Activated CD8-positive, alpha-beta memory T cell treated with anti-CD3 and anti-CD28 coated beads, Interleukin-2, amount 50 U/mL, for 24 hours (primary cell): ENCODE data around the gene KCNIP3.
"Not testable (repeated sequence)": the region's sequence is repeated elsewhere in the genome, so short reads cannot be mapped to it uniquely, and the experiment has no call there.

Experiments
- DNase-seq: peaks from one replicate; pipeline ENCODE4 v3.0.0-alpha.2; 2020; ENCODE audit errors: extremely low read depth

The KCNIP3 gene

GRCh38 chr2:95359501-95359930, 62.4 kb downstream of the KCNIP3 start:
- no peak for DNase-seq

- no peak for DNase-seq
These were observed 64.3 kb downstream of the KCNIP3 start for GRCh38 chr2:95361216-95361980.

DNA sequence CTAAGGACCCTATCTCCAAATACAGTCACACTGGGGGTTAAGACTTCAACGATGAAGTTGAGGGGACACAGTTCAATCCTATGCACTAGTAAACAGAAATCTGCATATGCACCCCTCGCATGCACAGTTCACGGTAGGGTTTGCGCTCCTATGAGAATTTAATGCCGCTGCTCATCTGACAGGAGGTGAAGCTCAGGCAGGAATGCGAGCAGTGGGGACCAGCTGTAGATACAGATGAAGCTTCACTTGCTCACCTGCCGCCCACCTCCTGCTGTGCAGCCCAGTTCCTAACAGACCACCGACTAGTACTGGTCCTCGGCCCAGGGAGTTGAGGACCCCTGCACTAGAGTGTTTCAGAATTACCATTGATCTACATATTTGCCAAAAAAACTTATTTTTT, 65.3 kb downstream of the KCNIP3 start:
- DNase-seq: no peak

DNA sequence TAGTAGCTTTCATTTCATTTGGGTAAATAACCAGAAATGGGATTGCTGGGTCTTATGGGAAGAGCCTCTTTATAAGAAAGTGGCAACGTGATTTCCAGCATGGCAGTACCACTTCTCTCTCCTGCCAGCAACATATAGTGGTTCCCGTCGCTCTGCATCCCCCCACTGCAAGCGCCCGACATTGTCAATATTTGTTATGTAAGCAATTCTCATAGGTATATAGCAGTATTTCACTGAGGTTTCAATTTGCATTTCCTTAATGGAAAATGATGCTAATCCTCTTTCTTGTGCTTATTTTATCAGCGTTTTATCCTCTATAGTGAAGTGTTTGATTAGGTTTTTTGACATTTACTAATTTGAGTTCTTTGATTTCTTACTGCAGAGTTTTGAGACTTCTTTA, 69.4 kb downstream of the KCNIP3 start:
- no peak for DNase-seq

- no peak for DNase-seq
These were observed 75.2 kb downstream of the KCNIP3 start for GRCh38 chr2:95372216-95372829.

DNA sequence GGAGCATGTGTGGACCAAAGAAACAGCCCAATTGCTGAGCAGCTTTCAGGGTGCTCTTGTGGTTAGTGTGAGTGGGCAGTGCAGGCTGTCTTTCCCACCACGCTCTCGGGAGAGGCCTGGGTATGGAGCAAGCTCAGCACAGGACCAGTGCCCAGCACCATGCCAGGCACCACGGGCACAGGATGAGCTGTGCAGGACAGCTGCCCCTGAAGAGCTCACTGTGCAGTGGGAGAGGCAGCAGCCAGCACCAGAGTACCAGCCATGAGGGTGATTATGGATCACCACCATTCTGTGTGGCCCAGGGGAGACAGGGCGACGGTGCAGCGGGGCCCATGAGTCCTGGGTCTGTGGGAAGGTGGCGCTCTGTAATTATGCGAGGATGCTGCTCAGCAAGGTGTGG, 75.7 kb downstream of the KCNIP3 start:
- no peak for DNase-seq

DNA sequence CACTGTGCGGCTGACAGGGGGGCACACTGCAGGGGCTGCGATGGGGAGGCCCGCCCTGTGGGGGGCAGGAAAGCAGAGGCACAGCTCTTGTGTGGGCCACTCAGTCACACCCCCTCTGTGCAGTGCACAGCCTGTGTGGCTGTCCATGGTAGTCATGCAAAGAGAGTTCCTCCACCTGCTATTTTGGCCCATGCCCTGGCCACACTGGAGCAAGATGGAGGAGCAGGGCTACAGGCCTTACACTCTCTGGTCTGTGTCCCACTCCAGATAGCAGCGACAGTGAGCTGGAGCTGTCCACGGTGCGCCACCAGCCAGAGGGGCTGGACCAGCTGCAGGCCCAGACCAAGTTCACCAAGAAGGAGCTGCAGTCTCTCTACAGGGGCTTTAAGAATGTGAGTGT, 76.9 kb downstream of the KCNIP3 start:
- DNase-seq: no peak

- DNase-seq: no peak
These were observed 77.3 kb downstream of the KCNIP3 start for GRCh38 chr2:95374451-95374920.

GRCh38 chr2:95374921-95375471, 77.8 kb downstream of the KCNIP3 start:
- DNase-seq: no peak

DNA sequence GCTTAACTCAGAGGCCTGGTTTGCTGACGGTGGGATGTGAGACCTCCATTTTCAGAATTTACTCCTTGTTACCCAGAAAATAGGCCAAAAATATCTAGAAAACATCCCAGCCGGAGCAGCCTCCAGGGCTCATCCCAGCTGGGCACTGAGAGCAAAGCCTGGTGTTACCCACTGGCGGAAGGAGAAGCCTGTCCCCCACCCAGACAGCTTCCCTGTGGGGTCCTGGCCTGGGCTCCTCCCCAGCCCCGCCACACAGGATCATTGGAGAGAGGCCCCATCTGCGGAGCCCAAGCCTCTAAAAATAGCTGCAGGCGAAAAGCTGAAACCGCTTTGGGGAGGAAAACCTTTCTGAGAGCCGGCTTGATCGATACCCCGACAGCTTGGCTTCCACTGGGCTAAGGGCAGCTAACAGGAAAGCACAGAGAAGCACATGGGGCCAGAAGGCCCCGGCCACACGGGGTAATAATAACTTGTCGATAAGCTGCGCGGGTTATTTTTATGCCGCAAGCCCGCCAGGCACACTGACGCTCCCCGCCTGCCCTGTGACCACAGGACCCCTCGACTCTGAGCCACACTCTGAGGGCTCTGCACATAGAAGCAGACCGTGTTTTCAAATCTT, 78.5 kb downstream of the KCNIP3 start:
- DNase-seq: no peak

- no peak for DNase-seq
These were observed 79.4 kb downstream of the KCNIP3 start for GRCh38 chr2:95376311-95377215.

DNA sequence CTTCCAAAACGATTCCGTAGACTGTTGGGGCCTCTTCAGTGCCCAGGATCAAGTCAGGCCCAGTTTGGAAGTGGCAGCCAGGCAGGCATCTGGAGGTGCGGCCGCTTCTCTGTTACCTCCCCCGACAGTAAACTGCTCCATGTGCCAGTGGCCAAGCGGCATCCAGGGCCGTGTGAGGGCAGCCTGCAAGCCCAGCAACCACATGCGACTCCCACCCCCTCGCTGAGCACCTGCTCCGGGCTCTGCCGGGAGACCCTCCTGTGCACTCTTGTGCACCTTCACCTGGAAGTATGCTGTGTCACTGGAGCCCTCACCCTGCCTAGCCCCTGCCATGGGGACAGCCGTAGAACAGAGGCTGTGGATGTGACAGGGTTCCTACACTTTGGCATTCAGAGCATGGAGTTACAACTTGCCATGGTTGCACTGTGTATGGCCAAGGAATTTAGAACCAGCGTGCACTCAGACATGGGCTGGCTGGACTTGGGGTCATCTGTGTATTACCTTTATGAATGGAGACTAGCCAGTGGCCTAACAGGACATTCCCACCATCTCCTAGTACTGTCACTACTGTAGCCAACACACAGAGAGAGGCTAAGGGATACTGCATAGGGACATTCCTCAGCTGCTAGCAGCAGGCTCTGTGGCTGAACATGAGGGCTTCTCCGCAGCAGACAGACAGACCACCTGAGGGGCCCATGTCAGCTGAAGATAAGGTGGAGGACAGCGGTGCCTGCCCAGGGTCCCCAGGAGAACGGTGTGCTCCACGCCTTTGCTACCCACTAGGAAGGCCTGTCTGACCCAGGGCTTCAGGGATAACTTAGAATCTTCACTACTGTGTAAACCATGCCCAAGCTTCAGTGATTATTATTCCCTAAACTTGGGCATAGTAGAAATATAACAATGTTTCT, 80.3 kb downstream of the KCNIP3 start:
- no peak for DNase-seq

GRCh38 chr2:95378281-95378680, 81.1 kb downstream of the KCNIP3 start:
- DNase-seq: not testable (repeated sequence)

GRCh38 chr2:95379371-95379831, 82.3 kb downstream of the KCNIP3 start:
- no peak for DNase-seq

- DNase-seq: no peak
These were observed 83.1 kb downstream of the KCNIP3 start for GRCh38 chr2:95380280-95380679.

DNA sequence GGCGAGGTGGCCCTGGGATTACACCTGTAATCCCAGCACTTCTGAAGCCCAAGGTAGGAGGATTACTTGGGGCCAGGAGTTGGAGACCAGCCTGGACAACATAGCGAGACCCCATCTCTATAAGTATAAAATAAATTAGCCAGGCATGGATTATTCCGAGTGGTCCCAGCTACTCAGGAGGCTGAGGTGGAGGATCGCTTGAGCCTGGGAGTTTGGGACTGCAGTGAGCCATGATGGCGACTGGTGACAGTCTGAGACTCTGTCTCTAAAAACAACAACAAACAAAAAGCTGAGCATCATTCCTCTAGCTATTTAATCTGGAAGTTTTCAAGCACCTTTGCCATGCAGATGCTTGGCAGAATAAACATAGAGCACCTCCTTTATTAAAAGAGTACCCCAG, 83.6 kb downstream of the KCNIP3 start:
- DNase-seq: no peak

DNA sequence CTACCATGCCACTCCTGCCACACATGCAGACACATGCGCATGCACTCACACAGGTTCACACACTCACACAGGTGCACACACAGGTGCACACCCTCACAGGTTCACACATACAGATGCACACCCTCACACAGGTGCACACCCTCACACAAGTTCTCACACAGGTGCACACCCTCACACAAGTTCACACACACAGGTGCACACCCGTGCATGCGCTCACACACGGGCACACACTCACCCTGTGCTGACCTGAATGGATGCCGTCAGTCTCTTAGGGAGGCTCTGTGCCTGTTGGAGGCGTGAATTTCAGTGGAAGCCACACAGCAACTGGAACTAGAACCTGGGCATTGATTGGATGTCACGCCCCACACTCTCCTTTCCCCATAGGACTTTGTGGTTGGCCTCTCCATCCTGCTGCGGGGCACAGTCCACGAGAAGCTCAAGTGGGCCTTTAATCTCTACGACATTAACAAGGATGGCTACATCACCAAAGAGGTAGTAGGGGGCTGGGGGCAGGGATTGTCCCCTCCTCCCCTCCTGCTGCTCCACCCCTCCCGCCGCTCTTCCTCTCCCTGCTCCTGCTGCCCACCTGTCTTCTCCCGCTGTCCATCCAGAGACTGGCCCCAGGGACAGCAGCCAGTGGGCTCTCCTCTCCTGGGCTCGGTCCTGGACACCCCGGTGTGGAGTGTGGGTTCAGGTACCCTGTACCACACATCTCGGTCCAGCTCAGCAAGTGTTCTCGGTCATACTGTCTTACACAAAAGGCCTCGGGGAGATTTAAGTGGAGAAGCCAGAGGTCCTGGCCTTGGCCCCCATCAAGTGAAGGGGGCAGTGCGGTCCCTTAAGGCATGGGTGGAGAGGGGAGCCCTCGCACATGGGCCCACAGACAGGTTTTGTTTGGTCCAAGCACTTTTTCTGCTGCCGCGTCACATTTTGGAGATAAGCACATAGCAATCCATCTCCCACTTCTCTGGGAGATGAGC, 84.4 kb downstream of the KCNIP3 start:
- no peak for DNase-seq

GRCh38 chr2:95382192-95382591, 85.0 kb downstream of the KCNIP3 start:
- no peak for DNase-seq
